OCI-LY7 (cell line): Measurements from ENCODE around the gene FUCA1.

ENCODE experiments used
- EZH2phosphoT487 ChIP-seq: fragments of 200-600 bp; sonication (generic); IDR thresholded peaks from 2 replicates; pipeline ENCODE4 v1.6.1; 2018; ENCODE audit warnings: low read depth, borderline replicate concordance, mild to moderate bottlenecking, mixed run types, antibody characterized with exemption, low read length, moderate library complexity, mixed read lengths
- TF ChIP-seq, protein P1 (sequence below): fragments of 200-600 bp; sonication (generic); conservative IDR thresholded peaks from 2 replicates; pipeline ENCODE4 v1.5.1; 2014; ENCODE audit warnings: mild to moderate bottlenecking, antibody characterized with exemption, low read length, moderate library complexity, mixed read lengths

DNA sequence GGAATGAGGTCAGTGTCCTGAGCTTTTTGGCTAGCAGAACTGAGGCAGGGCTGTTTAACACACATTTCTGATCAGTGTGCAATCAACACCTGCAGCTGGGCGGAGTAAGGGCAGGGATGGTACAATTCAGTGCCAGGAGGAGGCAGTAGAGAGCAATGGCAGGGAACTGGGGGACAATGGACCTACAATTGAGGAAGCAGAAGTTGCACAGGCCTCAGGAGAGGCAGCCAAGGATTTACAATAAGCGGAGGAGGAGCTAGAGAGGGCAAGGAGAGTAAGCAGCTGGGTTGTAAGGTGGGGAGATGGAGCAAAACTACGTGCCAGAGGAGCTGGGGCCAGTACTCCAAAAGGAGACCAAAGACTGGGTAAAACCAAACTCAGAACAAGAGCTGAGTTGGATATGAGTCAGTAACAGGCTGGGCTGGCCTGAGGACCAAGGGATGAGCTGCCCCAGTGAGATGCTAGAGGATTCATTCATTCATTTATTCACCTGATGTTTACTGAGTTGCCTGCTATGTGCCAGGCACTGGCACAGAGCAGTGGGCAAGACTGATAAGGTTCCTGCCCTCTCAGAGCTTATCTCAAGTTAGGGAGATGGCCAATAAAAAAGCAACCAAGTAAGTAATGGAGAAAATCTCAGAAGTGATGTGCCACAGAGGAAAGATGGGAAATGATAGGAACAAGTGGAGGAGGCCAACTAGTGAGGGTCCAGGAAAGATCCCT, 57.1 kb downstream of the FUCA1 start:
- TF ChIP-seq, protein P1, sequence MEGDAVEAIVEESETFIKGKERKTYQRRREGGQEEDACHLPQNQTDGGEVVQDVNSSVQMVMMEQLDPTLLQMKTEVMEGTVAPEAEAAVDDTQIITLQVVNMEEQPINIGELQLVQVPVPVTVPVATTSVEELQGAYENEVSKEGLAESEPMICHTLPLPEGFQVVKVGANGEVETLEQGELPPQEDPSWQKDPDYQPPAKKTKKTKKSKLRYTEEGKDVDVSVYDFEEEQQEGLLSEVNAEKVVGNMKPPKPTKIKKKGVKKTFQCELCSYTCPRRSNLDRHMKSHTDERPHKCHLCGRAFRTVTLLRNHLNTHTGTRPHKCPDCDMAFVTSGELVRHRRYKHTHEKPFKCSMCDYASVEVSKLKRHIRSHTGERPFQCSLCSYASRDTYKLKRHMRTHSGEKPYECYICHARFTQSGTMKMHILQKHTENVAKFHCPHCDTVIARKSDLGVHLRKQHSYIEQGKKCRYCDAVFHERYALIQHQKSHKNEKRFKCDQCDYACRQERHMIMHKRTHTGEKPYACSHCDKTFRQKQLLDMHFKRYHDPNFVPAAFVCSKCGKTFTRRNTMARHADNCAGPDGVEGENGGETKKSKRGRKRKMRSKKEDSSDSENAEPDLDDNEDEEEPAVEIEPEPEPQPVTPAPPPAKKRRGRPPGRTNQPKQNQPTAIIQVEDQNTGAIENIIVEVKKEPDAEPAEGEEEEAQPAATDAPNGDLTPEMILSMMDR = peak; percentile 95
- no peak for TF ChIP-seq EZH2phosphoT487
